GM12892 (cell line): ENCODE results near the gene HOXA5.

Source experiments
- POLR2A ChIP-seq: IDR thresholded peaks from 2 replicates; pipeline ENCODE4 v1.6.1; 2011; ENCODE audit warnings: low read depth, low read length, control low read depth
- POLR2AphosphoS5 ChIP-seq: IDR thresholded peaks from 2 replicates; pipeline ENCODE4 v1.6.1; 2011; ENCODE audit warnings: low read depth, low read length, control low read depth

- no peak for TF ChIP-seq POLR2A
- no peak for TF ChIP-seq POLR2AphosphoS5
Measured at GRCh38 chr7:27112955-27113949, 30.2 kb downstream of the HOXA5 start.
